M059J (cell line): ENCODE data around the gene OR2M2. TPM values are rescaled to one million over a fixed set of nuclear protein-coding genes. Genes with fewer than 3 reads are reported as not detected.

ENCODE experiments used
- DNase-seq: peaks from one replicate; pipeline ENCODE4 v3.0.0-alpha.2; 2012; ENCODE audit warnings: low read depth
- total RNA-seq: library from RNA; depleted of rRNA; stranded (reverse); fragments of >200 nt; shearing (Covaris generic); gene quantifications from 2 replicates; pipeline ENCODE4 v1.2.3, GENCODE V29; 2014; rRNA removed

OR2M2 gene, protein sequence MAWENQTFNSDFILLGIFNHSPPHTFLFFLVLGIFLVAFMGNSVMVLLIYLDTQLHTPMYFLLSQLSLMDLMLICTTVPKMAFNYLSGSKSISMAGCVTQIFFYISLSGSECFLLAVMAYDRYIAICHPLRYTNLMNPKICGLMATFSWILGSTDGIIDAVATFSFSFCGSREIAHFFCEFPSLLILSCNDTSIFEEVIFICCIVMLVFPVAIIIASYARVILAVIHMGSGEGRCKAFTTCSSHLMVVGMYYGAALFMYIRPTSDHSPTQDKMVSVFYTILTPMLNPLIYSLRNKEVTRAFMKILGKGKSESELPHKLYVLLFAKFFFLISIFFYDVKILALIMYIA
- not detected in 2 replicates for total RNA-seq

- no peak for DNase-seq
Observed at GRCh38 chr1:248174521-248174920, at the start of gene OR2M2. Gene OR2M2, plus strand, starts transcription at chr1:248174821. Its CDS starts 5,165 bp downstream, at chr1:248179986.

- DNase-seq, result no peak
Observed at GRCh38 chr1:248127653-248128052, 47.0 kb upstream of the OR2M2 start.

DNA sequence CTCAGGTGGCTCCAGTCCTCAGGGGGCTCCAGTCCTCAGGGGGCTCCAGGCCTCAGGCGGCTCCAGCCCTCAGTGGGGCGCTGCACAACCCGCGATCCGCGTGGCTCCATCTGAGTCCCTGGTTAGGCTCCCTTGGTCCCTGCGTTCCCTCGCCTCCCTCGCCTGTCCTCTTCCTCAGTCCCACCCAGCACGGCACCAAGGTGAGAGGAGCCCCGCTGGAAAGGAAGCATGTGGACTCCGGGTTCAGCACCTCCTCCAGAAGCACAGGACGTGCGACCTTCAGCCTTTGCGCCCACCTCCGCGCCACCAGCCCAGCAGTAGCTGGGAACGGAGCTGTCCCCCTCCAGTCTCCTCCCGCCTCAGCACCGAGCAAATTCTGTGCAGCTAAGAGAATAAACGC lies 37.8 kb upstream of the OR2M2 start:
- no peak for DNase-seq

GRCh38 chr1:248140846-248141245 lies 33.8 kb upstream of the OR2M2 start:
- DNase-seq, result no peak

DNA sequence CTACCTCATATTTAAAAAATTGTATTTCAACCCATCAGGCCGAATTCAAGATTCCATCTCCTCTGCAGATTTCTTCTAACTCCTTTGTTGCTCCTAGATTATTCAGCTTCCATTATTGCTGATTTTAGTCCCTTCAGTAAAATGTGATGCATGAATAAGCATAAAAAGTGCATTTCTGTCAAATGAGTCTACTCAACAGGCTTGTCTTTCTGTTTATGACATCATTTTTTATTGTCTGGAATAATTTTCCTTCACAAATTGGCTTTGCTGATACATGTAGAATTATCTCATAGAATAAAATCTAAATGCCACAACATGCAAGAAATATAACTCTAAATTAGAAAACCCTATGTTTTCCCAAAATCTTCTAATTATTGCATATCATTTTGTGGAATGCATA lies 31.3 kb upstream of the OR2M2 start:
- DNase-seq, result no peak

DNA sequence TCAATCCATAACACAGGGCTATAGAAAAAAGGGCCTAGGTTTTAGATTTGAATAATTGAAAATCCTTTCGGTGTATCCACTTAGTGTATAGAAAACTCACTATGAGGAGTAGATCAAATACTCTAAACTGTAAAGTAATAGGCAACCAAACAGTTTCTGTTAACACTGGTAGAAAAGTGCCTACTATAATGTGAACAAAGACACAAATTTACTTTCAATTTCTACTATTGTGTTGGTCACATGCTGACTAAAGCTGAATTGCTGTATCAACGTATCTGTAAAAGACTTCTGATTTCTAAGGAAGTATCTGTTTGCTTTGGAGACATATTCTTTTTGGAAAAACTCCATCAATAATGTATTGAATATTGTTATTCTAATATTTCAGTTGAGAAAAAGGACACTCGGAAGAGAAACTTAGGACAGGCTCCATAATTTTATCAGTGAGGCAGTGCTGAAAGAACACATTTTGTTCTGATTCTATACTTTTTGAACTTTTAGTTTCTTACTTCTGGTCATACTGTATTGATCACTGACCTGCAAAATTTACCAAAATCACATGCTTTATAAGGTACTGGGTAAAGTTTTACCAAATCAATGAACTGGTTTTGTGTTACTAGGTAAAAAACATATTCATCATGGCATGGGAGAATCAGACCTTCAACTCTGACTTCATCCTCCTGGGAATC lies 30.0 kb upstream of the OR2M2 start, which contains the start of gene OR2M5:
Gene OR2M5 (plus strand): TSS at position 636 of the 686 bp plus-strand sequence. CDS start 0 bp downstream, at position 636.
- no peak for DNase-seq

- no peak for DNase-seq
Observed at GRCh38 chr1:248152056-248152827, 22.4 kb upstream of the OR2M2 start.

DNA sequence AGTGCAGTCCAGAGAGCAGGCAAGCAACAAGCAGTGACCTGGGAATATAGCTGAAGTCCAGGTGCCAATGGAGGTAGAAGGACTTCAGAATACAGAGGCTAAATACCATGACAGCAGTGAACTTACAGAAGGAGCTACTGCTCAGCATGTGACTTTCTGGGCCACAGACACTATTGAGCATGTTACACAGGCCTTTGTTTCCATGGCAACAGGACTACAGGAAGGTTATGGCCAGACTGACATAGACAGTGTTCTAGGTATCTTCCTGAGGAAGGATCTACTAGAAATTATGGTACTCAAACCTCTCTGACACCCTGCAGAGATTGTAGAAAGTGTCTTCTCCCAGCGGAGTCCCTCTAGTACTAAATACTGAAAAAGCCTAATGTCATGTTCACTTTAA lies 18.7 kb upstream of the OR2M2 start:
- DNase-seq, result no peak

- DNase-seq, result no peak
Observed at GRCh38 chr1:248158758-248159157, 15.9 kb upstream of the OR2M2 start.

- DNase-seq, result no peak
Observed at GRCh38 chr1:248164031-248164430, 10.6 kb upstream of the OR2M2 start.

- no peak for DNase-seq
Observed at GRCh38 chr1:248165186-248165585, 9.4 kb upstream of the OR2M2 start.

DNA sequence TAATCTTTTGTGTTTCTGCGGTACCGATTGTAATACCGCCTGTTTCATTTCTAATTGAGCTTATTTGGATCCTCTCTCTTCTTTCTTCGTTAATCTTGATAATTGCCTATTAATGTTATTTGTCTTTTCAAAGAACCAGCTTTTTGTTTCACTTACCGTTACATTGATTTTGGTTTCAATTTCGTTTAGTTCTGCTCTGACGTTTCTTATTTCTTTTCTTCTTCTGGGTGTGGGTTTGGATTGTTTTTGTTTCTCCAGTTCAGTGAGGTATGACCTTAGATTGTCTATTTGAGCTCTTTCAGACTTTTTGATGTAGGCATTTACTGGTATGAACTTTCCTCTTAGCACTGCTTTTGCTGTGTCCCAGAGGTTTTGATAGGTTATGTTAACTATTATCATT lies 9.4 kb downstream of the OR2M2 start:
- DNase-seq, result no peak

GRCh38 chr1:248187363-248187762 lies 12.7 kb downstream of the OR2M2 start:
- no peak for DNase-seq

- no peak for DNase-seq
Observed at GRCh38 chr1:248189026-248189425, 14.4 kb downstream of the OR2M2 start.

DNA sequence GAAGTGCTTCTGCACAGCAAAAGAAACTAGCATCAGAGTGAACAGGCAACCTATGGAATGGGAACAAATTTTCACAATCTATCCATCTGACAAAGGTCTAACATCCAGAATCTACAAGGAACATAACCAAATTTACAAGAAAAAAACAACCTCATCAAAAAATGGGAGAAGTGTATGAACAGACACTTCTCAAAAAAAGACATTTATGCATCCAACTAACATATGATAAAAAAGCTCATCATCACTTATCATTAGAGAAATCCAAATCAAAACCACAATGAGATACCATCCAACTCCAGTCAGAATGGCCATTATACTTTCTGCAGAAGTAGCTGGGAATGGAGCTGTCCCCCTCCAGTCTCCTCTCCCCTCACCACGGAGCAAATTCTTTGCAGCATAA lies 19.5 kb downstream of the OR2M2 start:
- no peak for DNase-seq

DNA sequence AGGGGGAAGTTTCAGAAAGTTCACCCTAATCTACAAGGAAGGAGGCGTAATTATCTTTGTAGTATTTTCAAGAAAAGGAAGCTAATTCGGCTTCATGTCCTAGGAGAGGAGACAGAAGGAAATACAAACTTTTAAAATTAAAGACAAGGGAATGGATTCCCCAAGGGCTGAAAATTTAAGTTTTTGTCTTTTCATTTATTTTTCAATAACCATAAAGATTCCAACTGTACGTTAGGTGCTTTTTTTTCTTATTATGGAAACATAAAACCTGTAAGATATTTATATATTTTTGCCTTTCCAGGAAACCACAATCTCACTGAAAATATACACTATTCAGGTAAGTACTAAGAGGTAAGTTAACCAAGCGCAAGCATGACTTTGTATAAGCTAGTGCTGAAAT lies 22.3 kb downstream of the OR2M2 start, which contains the start of gene OR2M3:
Gene OR2M3 (plus strand): TSS at position 301 of the 400 bp plus-strand sequence. CDS start 5,803 bp downstream, outside the sequence.
- no peak for DNase-seq

DNA sequence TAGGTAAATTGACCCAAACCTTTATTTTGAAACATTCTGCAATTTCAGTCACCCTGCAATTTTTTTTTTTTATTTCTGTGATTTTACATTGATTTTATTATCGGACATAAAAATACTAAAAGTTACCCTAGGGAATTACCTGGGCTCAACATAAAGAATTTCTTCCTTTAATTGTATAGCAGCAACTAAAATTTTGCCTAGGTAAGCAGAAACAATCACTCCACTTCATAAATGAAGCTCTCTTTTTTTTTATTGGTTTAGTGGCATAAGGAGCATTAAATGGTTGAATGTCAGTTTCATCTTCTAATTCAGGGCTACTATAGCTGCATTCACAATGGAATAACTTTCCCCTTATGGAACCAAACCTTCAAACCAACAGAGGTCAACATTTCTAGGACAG lies 41.3 kb downstream of the OR2M2 start:
- DNase-seq, result no peak

GRCh38 chr1:248225537-248225936 lies 50.9 kb downstream of the OR2M2 start:
- no peak for DNase-seq

GRCh38 chr1:248229360-248229908 lies 54.8 kb downstream of the OR2M2 start:
- DNase-seq, result no peak
